Measurements from ENCODE around the gene GCG. TPM values are rescaled to one million over a fixed set of nuclear protein-coding genes. Genes with fewer than 3 reads are reported as not detected.

Gene GCG
- total RNA-seq, 4 donors from 2014 or later, result 17.6 to 26.8 TPM; not detected in 2

DNA sequence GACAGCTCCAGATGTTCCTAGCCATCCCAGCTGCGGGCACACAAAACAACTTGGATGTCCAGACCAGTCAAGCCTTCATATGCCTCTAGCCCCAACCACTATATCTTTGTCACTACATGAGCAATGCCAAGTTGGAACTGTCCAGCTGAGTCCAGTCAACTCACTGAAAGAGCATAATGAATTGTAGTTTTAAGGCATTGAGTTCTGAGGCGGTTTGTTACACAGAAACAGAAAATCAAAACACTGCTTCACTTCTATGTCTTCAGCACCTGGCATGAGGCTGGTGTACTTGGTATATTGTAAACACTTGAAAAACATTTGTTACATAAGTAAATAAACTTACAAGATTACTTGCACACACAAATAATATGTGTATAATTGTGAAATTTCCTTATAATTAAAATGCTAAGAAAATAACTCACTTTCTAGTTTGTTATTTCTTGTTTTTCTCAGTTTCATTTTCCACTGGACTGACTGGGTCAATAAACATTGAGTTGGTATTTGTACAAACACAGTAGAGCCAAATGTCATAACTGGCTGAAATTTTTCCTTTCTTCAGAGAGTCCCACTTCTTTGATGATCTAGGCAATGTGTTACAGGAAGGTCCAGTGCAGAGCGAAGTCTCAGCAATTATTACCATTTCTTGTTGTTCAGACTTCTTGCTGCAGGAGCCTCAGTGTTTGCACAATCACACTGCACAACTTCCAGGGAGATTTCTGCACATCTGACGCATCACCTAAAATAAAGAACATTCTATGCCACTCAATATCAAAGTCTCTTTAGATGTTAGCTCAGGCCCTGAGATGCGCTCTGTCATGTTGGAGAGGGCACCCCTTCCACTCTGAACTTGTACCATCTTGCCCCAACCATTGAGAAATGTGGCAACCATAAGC, 39.8 kb downstream of the GCG start:
- Histone ChIP-seq H3K4me3 (no peak overlapping the region), H3K27ac (no peak overlapping the region), H3K27me3 (no peaks in the 10 kb centered on the region), H3K4me1 (peaks cover 0 to 16% (median 1%) of the 10 kb centered on the region in 4 donors), H3K36me3 (no peaks in the 10 kb centered on the region), H3K9me3 (peaks cover 0 to 7% of the 10 kb centered on the region in 2 donors)
- no peak for DNase-seq
- TF ChIP-seq, protein P1, sequence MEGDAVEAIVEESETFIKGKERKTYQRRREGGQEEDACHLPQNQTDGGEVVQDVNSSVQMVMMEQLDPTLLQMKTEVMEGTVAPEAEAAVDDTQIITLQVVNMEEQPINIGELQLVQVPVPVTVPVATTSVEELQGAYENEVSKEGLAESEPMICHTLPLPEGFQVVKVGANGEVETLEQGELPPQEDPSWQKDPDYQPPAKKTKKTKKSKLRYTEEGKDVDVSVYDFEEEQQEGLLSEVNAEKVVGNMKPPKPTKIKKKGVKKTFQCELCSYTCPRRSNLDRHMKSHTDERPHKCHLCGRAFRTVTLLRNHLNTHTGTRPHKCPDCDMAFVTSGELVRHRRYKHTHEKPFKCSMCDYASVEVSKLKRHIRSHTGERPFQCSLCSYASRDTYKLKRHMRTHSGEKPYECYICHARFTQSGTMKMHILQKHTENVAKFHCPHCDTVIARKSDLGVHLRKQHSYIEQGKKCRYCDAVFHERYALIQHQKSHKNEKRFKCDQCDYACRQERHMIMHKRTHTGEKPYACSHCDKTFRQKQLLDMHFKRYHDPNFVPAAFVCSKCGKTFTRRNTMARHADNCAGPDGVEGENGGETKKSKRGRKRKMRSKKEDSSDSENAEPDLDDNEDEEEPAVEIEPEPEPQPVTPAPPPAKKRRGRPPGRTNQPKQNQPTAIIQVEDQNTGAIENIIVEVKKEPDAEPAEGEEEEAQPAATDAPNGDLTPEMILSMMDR (IDR thresholded peaks at IDR 0.05), result no peak
- TF ChIP-seq EP300 (IDR thresholded peaks at IDR 0.05; ENCODE audit: low read depth) (no peak), POLR2A (IDR thresholded peaks at IDR 0.05) (no peak), POLR2AphosphoS5 (IDR thresholded peaks at IDR 0.05) (no peak)
- in situ Hi-C loops (cut with MboI; ENCODE audit: low pct_ligation_motif_present in 1 of 4, low pct_unique_long_range_greater_than_20kb in 1 of 4, low sequenced_read_pairs in 3 of 4) (no loop called here), intact Hi-C loops (cut with DNase I; ENCODE audit: low total_unique reads) (no loop called here)
- WGBS, 2 donors (ENCODE audit: low coverage in 1 of 2), result 83 to 96% methylated on average over 4 to 5 of the region's 5 CpGs

DNA sequence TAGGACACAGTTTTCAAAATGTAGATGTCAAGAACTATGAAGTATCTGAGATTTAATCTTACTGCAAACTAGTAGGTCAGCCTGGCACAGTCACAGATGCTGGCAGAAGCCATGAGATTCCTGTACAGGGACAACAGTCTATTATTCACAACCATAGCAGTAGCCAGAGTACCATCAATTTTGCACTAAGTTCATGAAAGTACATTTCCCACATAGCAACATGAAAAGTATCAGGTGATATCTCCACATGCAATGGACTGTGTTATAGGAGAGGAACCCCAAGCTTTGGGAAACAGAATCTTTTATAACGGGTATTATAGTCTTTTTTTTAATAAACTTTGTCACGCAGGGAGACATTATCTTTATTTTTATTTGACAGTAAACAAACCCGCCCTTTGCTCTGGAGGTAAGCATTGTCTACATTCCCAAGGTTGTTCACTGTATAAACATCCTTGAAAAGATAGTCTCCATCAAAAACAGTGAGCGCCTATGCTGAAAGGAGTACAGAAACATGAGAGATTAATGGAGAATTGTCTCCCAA, 44.6 kb downstream of the GCG start:
- H3K9me3 ChIP-seq, result no peaks in the 10 kb centered on the region
- no peak overlapping the region for H3K4me3 ChIP-seq
- no peaks in the 10 kb centered on the region for H3K36me3 ChIP-seq
- in situ Hi-C loops (cut with MboI; ENCODE audit: low pct_ligation_motif_present in 1 of 4, low pct_unique_long_range_greater_than_20kb in 1 of 4, low sequenced_read_pairs in 3 of 4), result no loop called here
- no peak for TF ChIP-seq POLR2A (IDR thresholded peaks at IDR 0.05)
- no peak for TF ChIP-seq EP300 (IDR thresholded peaks at IDR 0.05; ENCODE audit: low read depth)
- no peak for TF ChIP-seq POLR2AphosphoS5 (IDR thresholded peaks at IDR 0.05)
- TF ChIP-seq, protein P1 (IDR thresholded peaks at IDR 0.05), result no peak
- no peaks in the 10 kb centered on the region for H3K27me3 ChIP-seq
- DNase-seq, result no peak
- 40 to 49% methylated on average over 4 of the region's 4 CpGs for WGBS, 2 donors (ENCODE audit: low coverage in 1 of 2)
- peaks cover 0 to 12% (median 2%) of the 10 kb centered on the region in 4 donors for H3K4me1 ChIP-seq
- intact Hi-C loops (cut with DNase I; ENCODE audit: low total_unique reads), result no loop called here
- H3K27ac ChIP-seq, result no peak overlapping the region

DNA sequence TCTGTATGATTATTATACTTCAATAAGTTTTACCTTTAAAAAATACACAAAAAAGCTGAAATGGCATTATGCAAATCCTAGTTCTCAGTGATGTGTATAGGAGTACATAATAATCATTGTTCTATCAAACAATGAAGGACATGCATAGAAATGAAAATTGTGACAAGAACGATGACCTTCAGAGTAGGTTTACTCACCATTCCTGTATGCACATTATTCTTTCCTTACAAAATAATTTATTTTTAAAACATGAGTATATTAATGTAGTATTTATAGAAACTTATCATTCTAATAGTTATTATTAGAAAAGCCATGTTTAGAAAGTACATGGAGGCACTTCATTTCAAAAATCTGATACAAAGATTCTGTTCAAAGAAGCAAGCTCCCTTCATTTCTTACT, 45.3 kb downstream of the GCG start:
- H3K27ac ChIP-seq, result no peak overlapping the region
- TF ChIP-seq, protein P1 (IDR thresholded peaks at IDR 0.05), result no peak
- TF ChIP-seq EP300 (IDR thresholded peaks at IDR 0.05; ENCODE audit: low read depth), result no peak
- no peak for TF ChIP-seq POLR2A (IDR thresholded peaks at IDR 0.05)
- no peaks in the 10 kb centered on the region for H3K9me3 ChIP-seq
- H3K27me3 ChIP-seq, result no peaks in the 10 kb centered on the region
- H3K36me3 ChIP-seq, result no peaks in the 10 kb centered on the region
- peaks cover 0 to 12% (median 2%) of the 10 kb centered on the region in 4 donors for H3K4me1 ChIP-seq
- intact Hi-C loops (cut with DNase I; ENCODE audit: low total_unique reads), result no loop called here
- in situ Hi-C loops (cut with MboI; ENCODE audit: low pct_ligation_motif_present in 1 of 4, low pct_unique_long_range_greater_than_20kb in 1 of 4, low sequenced_read_pairs in 3 of 4), result no loop called here
- DNase-seq, result no peak
- H3K4me3 ChIP-seq, result no peak overlapping the region
- 94 to 100% methylated on average over 1 of the region's 1 CpG for WGBS, 2 donors (ENCODE audit: low coverage in 1 of 2)

DNA sequence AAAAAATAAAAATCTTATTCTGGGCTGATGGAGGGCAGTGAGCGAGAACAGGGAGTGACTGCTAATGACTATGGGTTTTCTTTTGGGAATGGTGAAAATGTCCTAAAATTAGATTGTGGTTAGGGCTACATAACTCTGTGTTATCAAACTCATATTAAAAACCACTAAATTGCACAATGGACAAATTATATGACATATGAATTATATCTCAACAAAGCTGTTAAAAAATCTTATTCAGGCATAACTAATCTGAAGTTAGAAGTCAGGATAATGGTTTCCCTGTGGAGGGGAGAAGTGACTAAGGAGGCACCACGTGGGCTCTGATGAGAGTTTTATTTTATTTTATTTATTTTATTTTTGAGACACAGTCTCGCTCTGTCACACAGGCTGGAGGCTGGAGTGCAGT, 45.9 kb downstream of the GCG start:
- no peak for DNase-seq
- H3K27ac ChIP-seq, result no peak overlapping the region
- intact Hi-C loops (cut with DNase I; ENCODE audit: low total_unique reads), result no loop called here
- in situ Hi-C loops (cut with MboI; ENCODE audit: low pct_ligation_motif_present in 1 of 4, low pct_unique_long_range_greater_than_20kb in 1 of 4, low sequenced_read_pairs in 3 of 4), result no loop called here
- no peaks in the 10 kb centered on the region for H3K27me3 ChIP-seq
- no peaks in the 10 kb centered on the region for H3K9me3 ChIP-seq
- no peaks in the 10 kb centered on the region for H3K36me3 ChIP-seq
- no peak for TF ChIP-seq POLR2AphosphoS5 (IDR thresholded peaks at IDR 0.05)
- TF ChIP-seq POLR2A (IDR thresholded peaks at IDR 0.05), result no peak
- no peak for TF ChIP-seq EP300 (IDR thresholded peaks at IDR 0.05; ENCODE audit: low read depth)
- TF ChIP-seq, protein P1 (IDR thresholded peaks at IDR 0.05), result no peak
- no peak overlapping the region for H3K4me3 ChIP-seq
- WGBS, 2 donors (ENCODE audit: low coverage in 1 of 2), result 55 to 72% methylated on average over 2 to 3 of the region's 3 CpGs
- H3K4me1 ChIP-seq, result peaks cover 0 to 12% (median 2%) of the 10 kb centered on the region in 4 donors

All from transverse colon (tissue), 4 donors.